ENCODE measurements around the gene EXOC1. TPM values are rescaled to one million over a fixed set of nuclear protein-coding genes. Genes with fewer than 3 reads are reported as not detected.
"Not testable (repeated sequence)": the region's sequence is repeated elsewhere in the genome, so short reads cannot be mapped to it uniquely, and the experiment has no call there.

Gene EXOC1
- total RNA-seq, 1 experiment from 2014 or later, result 21.2 TPM

GRCh38 chr4:55842312-55842711 lies 11.1 kb upstream of the EXOC1 start:
- Mint-ChIP-seq H3K36me3 (ENCODE audit: insufficient read depth in 1 of 3, low read depth in 3 of 3) (peaks cover 0 to 14% (median 2%) of the 10 kb centered on the region in 3 experiments; a peak in 4 of 7 replicates), H3K9me3 (peaks cover 15 to 18% of the 10 kb centered on the region in 2 experiments; a peak in 4 of 5 replicates), H3K4me1 (peaks cover 10% of the 10 kb centered on the region in 2 experiments), H3K4me3 (peak overlapping the region; percentile 67 to 71; a peak in 3 of 5 replicates)
- H3K23ac ChIP-seq (ENCODE audit: insufficient read length, low read depth, low read length); H3K9ac ChIP-seq (ENCODE audit: extremely low read depth, insufficient read length, low read length); DNase-seq; H4K8ac ChIP-seq (replicated peaks; ENCODE audit: insufficient read length, low read depth, low read length); H2BK120ac ChIP-seq (ENCODE audit: low read depth, low read length, poor library complexity, severe bottlenecking); H2AK5ac ChIP-seq (ENCODE audit: insufficient read length, low read length); H3K79me2 ChIP-seq (ENCODE audit: insufficient read depth, low read length); H2BK12ac ChIP-seq (ENCODE audit: insufficient read length, low read depth, low read length); H2AFZ ChIP-seq (ENCODE audit: low read length); H3K14ac ChIP-seq (ENCODE audit: insufficient read depth, low read length); H3K56ac ChIP-seq (ENCODE audit: insufficient read length, low read depth, low read length); H3T11ph ChIP-seq (ENCODE audit: low read length); H3K9me3 ChIP-seq (ENCODE audit: control insufficient read depth, low read depth, low read length); H3K4me2 ChIP-seq (ENCODE audit: insufficient read depth, insufficient read length, low read length); H3K27me3 Mint-ChIP-seq (ENCODE audit: low read depth); H4K91ac ChIP-seq (ENCODE audit: insufficient read length, low read depth, low read length); H2BK5ac ChIP-seq (ENCODE audit: insufficient read length, low read length); H4K20me1 ChIP-seq (ENCODE audit: control insufficient read depth, insufficient read depth, insufficient read length); H3K23me2 ChIP-seq (ENCODE audit: insufficient read length, low read depth, low read length, poor library complexity, severe bottlenecking); H4K5ac ChIP-seq (ENCODE audit: insufficient read length, low read depth, low read length); H3K18ac ChIP-seq (ENCODE audit: insufficient read length, low read depth, low read length); H3K27ac Mint-ChIP-seq; H3K27ac ChIP-seq (ENCODE audit: insufficient read length, low read depth, low read length); H3K79me1 ChIP-seq (ENCODE audit: insufficient read depth, low read depth, low read length, poor library complexity, severe bottlenecking); H3K4ac ChIP-seq (ENCODE audit: low read depth, low read length); H3K4me1 ChIP-seq (ENCODE audit: insufficient read depth, low read length); H2BK15ac ChIP-seq (ENCODE audit: low read depth, low read length); H3K27me3 ChIP-seq (ENCODE audit: insufficient read depth, low read length); H2BK20ac ChIP-seq (ENCODE audit: low read depth, low read length, poor library complexity, severe bottlenecking): not testable (repeated sequence)
- WGBS (ENCODE audit: extremely low coverage, insufficient read length, low lambda C conversion rate), result no CpG with 5 or more reads among the region's 10 CpGs
